Measurements from ENCODE around the gene POGZ. TPM values are rescaled to one million over a fixed set of nuclear protein-coding genes. Genes with fewer than 3 reads are reported as not detected.

Gene POGZ
- total and polyA plus RNA-seq, 2 of the 13 experiments (the other 11 are each of a cell fraction or from before 2014, with no cell fraction given), result 15.3 to 45.6 TPM

DNA sequence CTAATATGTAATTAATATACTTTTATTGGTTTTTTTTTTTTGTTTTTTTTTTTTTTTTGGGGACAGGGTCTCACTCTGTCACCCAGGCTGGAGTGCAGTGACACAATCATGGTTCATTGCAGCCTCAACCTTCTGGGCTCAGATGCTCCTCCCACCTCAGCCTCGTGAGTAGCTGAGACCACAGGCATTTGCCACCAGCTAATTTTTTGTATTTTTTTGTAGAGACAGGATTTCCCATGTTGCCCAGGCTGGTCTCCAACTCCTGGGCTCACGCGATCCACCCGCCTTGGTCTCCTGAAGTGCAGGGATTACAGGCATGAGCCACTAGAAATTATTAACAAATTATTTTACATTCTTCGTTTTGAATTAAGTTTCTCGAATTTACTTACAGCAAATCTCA lies 16.8 kb upstream of the POGZ start:
- ATAC-seq, result no peak
- peaks cover 20% of the 10 kb centered on the region for H3K4me1 ChIP-seq (ENCODE audit: insufficient read depth, low read length)
- no peaks in the 10 kb centered on the region for H3K79me2 ChIP-seq (ENCODE audit: insufficient read depth, low read length)
- no peak for DNase-seq (ENCODE audit: low spot score)
- H3K4me3 ChIP-seq (replicated peaks in 1 of 3; ENCODE audit: insufficient read depth in 1 of 3, low read depth in 2 of 3, low read length in 3 of 3), result no peak overlapping the region
- no peaks in the 10 kb centered on the region for H3K36me3 ChIP-seq (replicated peaks in 1 of 2; ENCODE audit: control insufficient read depth in 1 of 2, insufficient read depth in 2 of 2, low read length in 2 of 2)
- intact Hi-C loops (cut with micrococcal nuclease; ENCODE audit: unreplicated experiment), result no loop called here
- TF ChIP-seq REPIN1 (CRISPR knock-in tag; IDR thresholded peaks at IDR 0.05; ENCODE audit: borderline replicate concordance, low read depth) (no peak), SOX5 (CRISPR knock-in tag; IDR thresholded peaks at IDR 0.05; ENCODE audit: borderline replicate concordance) (no peak), ZSCAN25 (CRISPR knock-in tag; IDR thresholded peaks at IDR 0.05) (no peak), GZF1 (CRISPR knock-in tag; IDR thresholded peaks at IDR 0.05) (no peak), ZMYM2 (CRISPR knock-in tag; IDR thresholded peaks at IDR 0.05) (no peak), ATF7-NPFF (CRISPR knock-in tag; IDR thresholded peaks at IDR 0.05; ENCODE audit: low read depth) (no peak), POLR2AphosphoS2 (IDR thresholded peaks at IDR 0.05; ENCODE audit: low read depth, low read length) (no peak), ONECUT2 (CRISPR knock-in tag; IDR thresholded peaks at IDR 0.05) (no peak), CCAR2 (optimal IDR thresholded peaks at IDR 0.05; ENCODE audit: low read depth, low read length) (no peak), PLRG1 (conservative IDR thresholded peaks at IDR 0.05) (no peak), ZNF772 (CRISPR knock-in tag; IDR thresholded peaks at IDR 0.05) (no peak), ZNF766 (CRISPR knock-in tag; IDR thresholded peaks at IDR 0.05; ENCODE audit: borderline replicate concordance) (no peak), ZNF776 (CRISPR knock-in tag; IDR thresholded peaks at IDR 0.05) (no peak), JUNB (CRISPR knock-in tag; IDR thresholded peaks at IDR 0.05; ENCODE audit: borderline replicate concordance) (no peak), ZNF761 (CRISPR knock-in tag; conservative IDR thresholded peaks at IDR 0.05) (no peak)
- TF ChIP-seq, protein P1, sequence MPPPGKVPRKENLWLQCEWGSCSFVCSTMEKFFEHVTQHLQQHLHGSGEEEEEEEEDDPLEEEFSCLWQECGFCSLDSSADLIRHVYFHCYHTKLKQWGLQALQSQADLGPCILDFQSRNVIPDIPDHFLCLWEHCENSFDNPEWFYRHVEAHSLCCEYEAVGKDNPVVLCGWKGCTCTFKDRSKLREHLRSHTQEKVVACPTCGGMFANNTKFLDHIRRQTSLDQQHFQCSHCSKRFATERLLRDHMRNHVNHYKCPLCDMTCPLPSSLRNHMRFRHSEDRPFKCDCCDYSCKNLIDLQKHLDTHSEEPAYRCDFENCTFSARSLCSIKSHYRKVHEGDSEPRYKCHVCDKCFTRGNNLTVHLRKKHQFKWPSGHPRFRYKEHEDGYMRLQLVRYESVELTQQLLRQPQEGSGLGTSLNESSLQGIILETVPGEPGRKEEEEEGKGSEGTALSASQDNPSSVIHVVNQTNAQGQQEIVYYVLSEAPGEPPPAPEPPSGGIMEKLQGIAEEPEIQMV (CRISPR knock-in tag; IDR thresholded peaks at IDR 0.05; ENCODE audit: low read depth), result no peak
- TF ChIP-seq, protein P2, sequence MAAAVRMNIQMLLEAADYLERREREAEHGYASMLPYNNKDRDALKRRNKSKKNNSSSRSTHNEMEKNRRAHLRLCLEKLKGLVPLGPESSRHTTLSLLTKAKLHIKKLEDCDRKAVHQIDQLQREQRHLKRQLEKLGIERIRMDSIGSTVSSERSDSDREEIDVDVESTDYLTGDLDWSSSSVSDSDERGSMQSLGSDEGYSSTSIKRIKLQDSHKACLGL (CRISPR knock-in tag; IDR thresholded peaks at IDR 0.05), result no peak
- TF ChIP-seq, protein P3, sequence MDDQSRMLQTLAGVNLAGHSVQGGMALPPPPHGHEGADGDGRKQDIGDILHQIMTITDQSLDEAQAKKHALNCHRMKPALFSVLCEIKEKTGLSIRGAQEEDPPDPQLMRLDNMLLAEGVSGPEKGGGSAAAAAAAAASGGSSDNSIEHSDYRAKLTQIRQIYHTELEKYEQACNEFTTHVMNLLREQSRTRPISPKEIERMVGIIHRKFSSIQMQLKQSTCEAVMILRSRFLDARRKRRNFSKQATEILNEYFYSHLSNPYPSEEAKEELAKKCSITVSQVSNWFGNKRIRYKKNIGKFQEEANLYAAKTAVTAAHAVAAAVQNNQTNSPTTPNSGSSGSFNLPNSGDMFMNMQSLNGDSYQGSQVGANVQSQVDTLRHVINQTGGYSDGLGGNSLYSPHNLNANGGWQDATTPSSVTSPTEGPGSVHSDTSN (CRISPR knock-in tag; IDR thresholded peaks at IDR 0.05; ENCODE audit: borderline replicate concordance), result no peak
- TF ChIP-seq, protein P4, sequence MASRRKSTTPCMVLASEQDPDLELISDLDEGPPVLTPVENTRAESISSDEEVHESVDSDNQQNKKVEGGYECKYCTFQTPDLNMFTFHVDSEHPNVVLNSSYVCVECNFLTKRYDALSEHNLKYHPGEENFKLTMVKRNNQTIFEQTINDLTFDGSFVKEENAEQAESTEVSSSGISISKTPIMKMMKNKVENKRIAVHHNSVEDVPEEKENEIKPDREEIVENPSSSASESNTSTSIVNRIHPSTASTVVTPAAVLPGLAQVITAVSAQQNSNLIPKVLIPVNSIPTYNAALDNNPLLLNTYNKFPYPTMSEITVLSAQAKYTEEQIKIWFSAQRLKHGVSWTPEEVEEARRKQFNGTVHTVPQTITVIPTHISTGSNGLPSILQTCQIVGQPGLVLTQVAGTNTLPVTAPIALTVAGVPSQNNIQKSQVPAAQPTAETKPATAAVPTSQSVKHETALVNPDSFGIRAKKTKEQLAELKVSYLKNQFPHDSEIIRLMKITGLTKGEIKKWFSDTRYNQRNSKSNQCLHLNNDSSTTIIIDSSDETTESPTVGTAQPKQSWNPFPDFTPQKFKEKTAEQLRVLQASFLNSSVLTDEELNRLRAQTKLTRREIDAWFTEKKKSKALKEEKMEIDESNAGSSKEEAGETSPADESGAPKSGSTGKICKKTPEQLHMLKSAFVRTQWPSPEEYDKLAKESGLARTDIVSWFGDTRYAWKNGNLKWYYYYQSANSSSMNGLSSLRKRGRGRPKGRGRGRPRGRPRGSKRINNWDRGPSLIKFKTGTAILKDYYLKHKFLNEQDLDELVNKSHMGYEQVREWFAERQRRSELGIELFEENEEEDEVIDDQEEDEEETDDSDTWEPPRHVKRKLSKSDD (CRISPR knock-in tag; IDR thresholded peaks at IDR 0.05; ENCODE audit: low read depth), result no peak
- no TSS peak for BruUV-seq (replicated peaks)
- no peak for FAIRE-seq
- no peak overlapping the region for H3K27ac ChIP-seq (ENCODE audit: extremely low read length, insufficient read depth, low read length)
- no peaks in the 10 kb centered on the region for H3K9me3 ChIP-seq (ENCODE audit: low read length)
- in situ Hi-C loops (cut with HindIII; ENCODE audit: extremely low pct_ligation_motif_present, low pct_unique_long_range_greater_than_20kb), result no loop called here
- H4K20me1 ChIP-seq (ENCODE audit: insufficient read depth, low read length), result no peaks in the 10 kb centered on the region
- ChIA-PET POLR2A (interaction anchor here (5.0 kb wide), 1 partner anchor 17 kb away, joined by 19 read pairs; the partner anchor contains the start of gene POGZ), CTCF (ENCODE audit: low intra/inter-chr PET ratio, low total read pairs) (no interaction called here)
- H3K4me2 ChIP-seq (ENCODE audit: low read depth, low read length), result no peak overlapping the region
- H2AFZ ChIP-seq (ENCODE audit: low read length), result no peak overlapping the region
- no peak overlapping the region for H3K9ac ChIP-seq (ENCODE audit: insufficient read depth, low read depth, low read length)
- WGBS (ENCODE audit: low lambda C conversion rate), result 51% methylated on average over 6 of the region's 6 CpGs
- H3K27me3 ChIP-seq (ENCODE audit: control insufficient read depth in 1 of 2, insufficient read depth in 2 of 2, low read length in 2 of 2), result no peaks in the 10 kb centered on the region; a peak in 1 of 5 replicates

Data from HepG2 (cell line).